Kidney (tissue), 22 donors: ENCODE measurements around the gene CDO1. TPM values are rescaled to one million over a fixed set of nuclear protein-coding genes. Genes with fewer than 3 reads are reported as not detected.
A peak's percentile ranks its signal among the peaks of the same experiment; 100 is the strongest.

Experiments used
- DNase-seq, 5 donors: peaks; one replicate each; pipeline ENCODE4 v3.0.0-alpha.2; 2013 to 2020
- FAIRE-seq: peaks from 2 replicates; lab custom pipeline; 2012; peaks lifted over from hg19 to GRCh38; lab: Jason Lieb, UNC
- H3K27ac ChIP-seq, 2 donors: one replicate each; pipeline ENCODE4 v1.7.0; 2013; ENCODE audit warnings: low read depth in 2 of 2, low read length in 2 of 2, inconsistent platforms in 1 of 2
- H3K27me3 ChIP-seq: one replicate; pipeline ENCODE4 v1.7.1; 2013; ENCODE audit warnings: low read length, inconsistent platforms; ENCODE audit not compliant: control insufficient read depth, insufficient read depth
- H3K36me3 ChIP-seq, 3 donors: one replicate each; pipeline versions ENCODE4 v1.7.0 to v1.7.1; 2013; ENCODE audit warnings: low read length in 3 of 3, control low read depth in 1 of 3, inconsistent platforms in 1 of 3; ENCODE audit not compliant: insufficient read depth in 3 of 3, control insufficient read depth in 2 of 3
- H3K4me1 ChIP-seq, 3 donors: one replicate each; pipeline versions ENCODE4 v1.7.0 to v1.7.1; 2013; ENCODE audit warnings: low read length in 3 of 3, inconsistent platforms in 1 of 3, low read depth in 1 of 3; ENCODE audit not compliant: control insufficient read depth in 2 of 3, insufficient read depth in 2 of 3
- H3K4me3 ChIP-seq, 3 donors: one replicate each; pipeline versions ENCODE4 v1.7.0 to v1.8.1; 2013; ENCODE audit warnings: low read length in 3 of 3, control low read depth in 1 of 3, inconsistent platforms in 1 of 3
- H3K9ac ChIP-seq, 3 donors: one replicate each; pipeline versions ENCODE4 v1.7.0 to v1.7.1; 2013; ENCODE audit warnings: low read length in 3 of 3, control low read depth in 1 of 3, inconsistent platforms in 1 of 3
- H3K9me3 ChIP-seq, 3 donors: one replicate each; pipeline versions ENCODE4 v1.7.0 to v1.7.1; 2013; ENCODE audit warnings: low read length in 3 of 3, control low read depth in 1 of 3, inconsistent platforms in 1 of 3; ENCODE audit not compliant: control insufficient read depth in 2 of 3, insufficient read depth in 1 of 3
- CTCF ChIP-seq: IDR thresholded peaks from 3 replicates; pipeline ENCODE4 v1.5.1; 2012; ENCODE audit warnings: mild to moderate bottlenecking, moderate library complexity, borderline replicate concordance; ENCODE audit not compliant: insufficient read depth; ENCODE audit errors: extremely low read depth
- intact Hi-C: fragments of 100-400 bp; cut with DNase I; formaldehyde crosslinking; loops from one replicate; pipeline ENCODE4 v1.11.1; 2022
- long read RNA-seq, 10 donors: library from polyadenylated mRNA in 1 of 10; unstranded in 1 of 10; transcript quantifications; one replicate each; pipeline ENCODE4 v2.0.0 and lab custom pipeline, GENCODE V29; 2021 to 2026
- polyA plus RNA-seq: library from polyadenylated mRNA; stranded (reverse); fragments of 350-450 nt; fragmentation: Illumina TruSeq; extraction: RNeasy Lipid Tissue Mini Kit (QIAGEN cat#74804); gene quantifications from one replicate; pipeline ENCODE4 v1.2.3, GENCODE V29; 2014; ENCODE audit warnings: low read depth, low replicate concordance; ENCODE audit not compliant: insufficient read depth
- total RNA-seq: library from RNA; stranded (reverse); fragmentation: NEBNext Ultra II Directional; extraction: Animal tissue kit (Norgen Biotek cat#: 25700); gene quantifications from one replicate; pipeline ENCODE4 v1.2.1, GENCODE V29; 2021
- donor health status: control.
- donor health status: control.
- donor health status: control.
- donor health status: control.
- donor health status: control.
- donor health status: DM: yes; HTN: yes; CAD: no.
- donor health status: Normal renal cell carcinoma (clear cell type).

CDO1 gene
- total RNA-seq (3.0 TPM), polyA plus RNA-seq (1.7 TPM)
- long read RNA-seq, donor 1, transcript CDO1-201 (5 exons, 1,860 nt): major isoform, 6 of 6 reads
- long read RNA-seq, donor 1, partial matches to known transcripts: 0 of 6 reads
- long read RNA-seq, donor 1, other reads (novel, unspliced or antisense): 0 of 6 reads
- long read RNA-seq, donor 2, transcript CDO1-201 (5 exons, 1,860 nt): major isoform, 8 of 8 reads
- long read RNA-seq, donor 2, partial matches to known transcripts: 0 of 8 reads
- long read RNA-seq, donor 2, other reads (novel, unspliced or antisense): 0 of 8 reads
- long read RNA-seq, donor 3, partial matches to known transcripts: 0 of 3 reads
- long read RNA-seq, donor 3, other reads (novel, unspliced or antisense): 0 of 3 reads
- long read RNA-seq, donor 4, transcript CDO1-201 (5 exons, 1,860 nt): major isoform, 6 of 6 reads
- long read RNA-seq, donor 4, partial matches to known transcripts: 0 of 6 reads
- long read RNA-seq, donor 4, other reads (novel, unspliced or antisense): 0 of 6 reads
- long read RNA-seq, donor 5, partial matches to known transcripts: 0 of 1 reads
- long read RNA-seq, donor 5, other reads (novel, unspliced or antisense): 0 of 1 reads
- long read RNA-seq, donor 6, transcript CDO1-201 (5 exons, 1,860 nt): major isoform, 13 of 13 reads
- long read RNA-seq, donor 6, partial matches to known transcripts: 0 of 13 reads
- long read RNA-seq, donor 6, other reads (novel, unspliced or antisense): 0 of 13 reads
- long read RNA-seq, donor 7: 0 reads
- long read RNA-seq, donor 8, transcript CDO1-201 (5 exons, 1,860 nt): major isoform, 11 of 11 reads
- long read RNA-seq, donor 8, partial matches to known transcripts: 0 of 11 reads
- long read RNA-seq, donor 8, other reads (novel, unspliced or antisense): 0 of 11 reads
- long read RNA-seq, donor 9, partial matches to known transcripts: 0 of 4 reads
- long read RNA-seq, donor 9, other reads (novel, unspliced or antisense): 0 of 4 reads
- long read RNA-seq, donor 10, transcript CDO1-201 (5 exons, 1,860 nt): major isoform, 7 of 7 reads
- long read RNA-seq, donor 10, partial matches to known transcripts: 0 of 7 reads
- long read RNA-seq, donor 10, other reads (novel, unspliced or antisense): 0 of 7 reads

DNA sequence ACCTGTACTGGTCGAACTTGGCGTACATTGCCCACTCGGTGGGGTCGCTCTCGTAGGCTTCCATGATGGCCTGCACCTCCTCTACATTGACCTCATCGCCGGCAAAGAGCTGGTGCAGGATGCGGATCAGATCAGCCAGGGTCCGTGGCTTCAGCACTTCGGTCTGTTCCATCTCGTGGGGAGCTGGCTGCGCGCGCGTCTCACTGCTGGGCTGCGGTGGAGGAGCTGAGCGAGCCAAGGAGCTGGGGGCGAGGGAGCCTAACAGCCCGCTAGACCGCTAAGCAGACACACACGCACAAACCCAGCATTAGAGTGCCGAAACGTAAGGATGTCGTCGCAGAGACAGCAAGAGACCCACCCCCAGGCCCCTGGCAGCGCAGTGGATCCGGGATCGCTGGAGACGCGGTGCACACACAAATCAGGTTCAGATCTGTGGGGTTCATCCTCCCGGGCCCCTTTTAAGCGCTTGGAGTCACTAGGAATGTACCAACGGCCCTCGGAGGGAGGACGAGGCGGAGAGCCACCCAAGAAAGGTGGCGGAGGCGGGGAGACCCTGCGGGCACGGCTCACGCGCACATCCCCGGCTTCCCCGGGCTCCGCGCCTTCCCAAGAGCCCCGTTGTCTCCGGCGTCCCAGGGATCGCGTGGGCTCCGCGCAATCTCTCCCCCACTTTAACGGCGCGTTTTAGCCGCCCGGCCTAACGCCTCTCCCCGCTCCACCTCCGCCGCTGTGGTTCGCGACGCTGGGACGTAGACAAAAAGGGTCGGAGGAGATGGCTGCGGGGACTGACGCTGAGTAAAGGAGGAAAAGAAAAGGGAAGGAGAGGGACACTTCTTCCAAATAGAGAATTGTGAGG lies at the start of gene CDO1:
TSS of gene CDO1 (minus strand) at position 434 of the 856 bp plus-strand sequence. CDS start at position 172, 262 bp downstream.
- intact Hi-C loops: no loop called here
- Histone ChIP-seq H3K36me3 (no peaks in the 10 kb centered on the region), H3K27me3 (no peaks in the 10 kb centered on the region), H3K27ac (peak within 1 kb of the TSS in 1 of 2 donors; percentile 47), H3K9ac (peak within 1 kb of the TSS in 1 of 3 donors; percentile 80), H3K4me3 (peak within 1 kb of the TSS; percentile 62 to 86 (median 64)), H3K9me3 (no peaks in the 10 kb centered on the region), H3K4me1 (peaks cover 0 to 12% (median 0%) of the 10 kb centered on the region in 3 donors)
- DNase-seq: peak; percentile 80 to 87 (median 86)
- no peak for FAIRE-seq
- no peak for TF ChIP-seq CTCF

DNA sequence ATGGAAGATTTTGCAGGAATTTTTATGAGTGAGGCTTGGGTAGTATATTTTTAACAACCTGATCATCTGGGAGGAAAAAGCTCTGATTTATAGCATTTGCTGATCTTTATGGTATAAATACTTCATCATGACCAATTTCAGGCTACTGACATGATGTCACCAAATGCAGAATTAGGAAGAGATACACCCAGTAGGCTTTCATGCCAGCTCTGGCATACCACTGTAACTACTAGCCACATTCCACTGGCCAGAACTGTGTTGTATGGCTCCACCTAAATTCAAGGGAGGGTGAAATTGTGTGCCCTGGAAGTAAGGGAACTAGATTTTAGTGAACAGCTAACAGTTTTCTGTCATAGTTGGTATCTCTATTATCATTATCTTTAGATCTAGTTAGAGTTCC lies 42.9 kb upstream of the CDO1 start:
- H3K4me1 ChIP-seq: peaks cover 0 to 8% (median 0%) of the 10 kb centered on the region in 3 donors
- no peak overlapping the region for H3K27ac ChIP-seq
- no peaks in the 10 kb centered on the region for H3K9me3 ChIP-seq
- H3K36me3 ChIP-seq: no peaks in the 10 kb centered on the region
- H3K9ac ChIP-seq: no peak overlapping the region
- no peak for DNase-seq
- TF ChIP-seq CTCF: no peak
- no peak for FAIRE-seq
- H3K27me3 ChIP-seq: no peaks in the 10 kb centered on the region
- intact Hi-C loops: no loop called here
- no peak overlapping the region for H3K4me3 ChIP-seq

GRCh38 chr5:115858396-115858795 lies 41.9 kb upstream of the CDO1 start:
- intact Hi-C loops: no loop called here
- no peak for FAIRE-seq
- no peak for DNase-seq
- no peak overlapping the region for H3K4me3 ChIP-seq
- no peak overlapping the region for H3K9ac ChIP-seq
- H3K9me3 ChIP-seq: no peaks in the 10 kb centered on the region
- H3K27me3 ChIP-seq: no peaks in the 10 kb centered on the region
- H3K4me1 ChIP-seq: peaks cover 0 to 8% (median 0%) of the 10 kb centered on the region in 3 donors
- no peak overlapping the region for H3K27ac ChIP-seq
- no peaks in the 10 kb centered on the region for H3K36me3 ChIP-seq
- no peak for TF ChIP-seq CTCF
